Measurements from ENCODE around the gene HDAC9.

The HDAC9 gene

GRCh38 chr7:18508443-18509427, 13.2 kb downstream of the HDAC9 start:
- no peaks in the 10 kb centered on the region for H3K9me3 Mint-ChIP-seq
- H3K27me3 Mint-ChIP-seq = no peaks in the 10 kb centered on the region
- no peak for DNase-seq
- peak overlapping the region in 1 of 2 donors; percentile 22 for H3K4me3 Mint-ChIP-seq
- H3K27ac Mint-ChIP-seq = peak overlapping the region in 1 of 2 donors; percentile 77
- ATAC-seq = no peak
- H3K4me1 Mint-ChIP-seq = no peaks in the 10 kb centered on the region

- Mint-ChIP-seq H3K27ac (no peak overlapping the region), H3K9me3 (no peaks in the 10 kb centered on the region), H3K4me1 (no peaks in the 10 kb centered on the region), H3K27me3 (no peaks in the 10 kb centered on the region), H3K4me3 (no peak overlapping the region)
- ATAC-seq = no peak
- DNase-seq = no peak
These were observed 13.9 kb downstream of the HDAC9 start for GRCh38 chr7:18509481-18509880.

DNA sequence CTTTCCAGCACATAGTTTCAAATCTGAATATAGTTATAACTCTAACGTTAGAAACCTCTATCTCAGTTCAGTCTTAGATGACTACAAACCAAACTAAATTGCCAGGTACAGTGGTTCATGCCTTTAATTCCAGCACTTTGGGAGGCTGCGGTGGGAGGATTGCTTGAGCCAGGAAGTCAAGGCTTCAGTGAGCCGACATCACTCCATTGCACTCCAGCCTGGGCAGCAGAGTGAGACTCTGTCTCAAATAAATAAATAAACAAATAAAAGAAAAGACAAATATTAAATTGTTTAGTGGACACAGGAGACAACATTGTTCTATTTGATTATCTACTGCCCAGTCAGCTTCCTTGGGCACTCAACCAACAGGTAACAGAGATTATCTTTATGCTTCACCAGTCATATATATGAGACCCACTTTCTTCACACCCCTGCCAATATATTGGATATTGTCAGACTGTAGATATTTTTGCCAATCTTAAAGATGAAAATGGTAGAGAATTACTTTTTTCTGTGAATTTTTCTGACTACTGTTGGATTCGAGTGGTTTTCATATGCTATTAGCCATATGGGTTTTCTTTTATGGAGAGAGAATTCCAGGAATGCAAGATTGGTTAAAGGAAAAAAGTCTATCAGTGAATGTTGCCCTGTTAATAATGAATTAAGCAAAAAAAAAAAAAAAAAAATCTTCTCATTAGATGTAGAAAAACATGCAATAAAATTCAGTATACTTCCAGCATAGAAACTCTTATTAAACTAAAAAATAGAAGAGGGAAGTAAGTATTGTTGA, 16.0 kb downstream of the HDAC9 start:
- Mint-ChIP-seq H3K4me3 (no peak overlapping the region), H3K4me1 (no peaks in the 10 kb centered on the region), H3K27ac (no peak overlapping the region), H3K9me3 (no peaks in the 10 kb centered on the region), H3K27me3 (no peaks in the 10 kb centered on the region)
- DNase-seq = no peak
- ATAC-seq = no peak

- no peak overlapping the region for H3K27ac Mint-ChIP-seq
- no peak overlapping the region for H3K4me3 Mint-ChIP-seq
- H3K27me3 Mint-ChIP-seq = no peaks in the 10 kb centered on the region
- H3K9me3 Mint-ChIP-seq = no peaks in the 10 kb centered on the region
- no peaks in the 10 kb centered on the region for H3K4me1 Mint-ChIP-seq
- ATAC-seq = no peak
- DNase-seq = no peak
These were observed 17.8 kb downstream of the HDAC9 start for GRCh38 chr7:18513343-18513742.

DNA sequence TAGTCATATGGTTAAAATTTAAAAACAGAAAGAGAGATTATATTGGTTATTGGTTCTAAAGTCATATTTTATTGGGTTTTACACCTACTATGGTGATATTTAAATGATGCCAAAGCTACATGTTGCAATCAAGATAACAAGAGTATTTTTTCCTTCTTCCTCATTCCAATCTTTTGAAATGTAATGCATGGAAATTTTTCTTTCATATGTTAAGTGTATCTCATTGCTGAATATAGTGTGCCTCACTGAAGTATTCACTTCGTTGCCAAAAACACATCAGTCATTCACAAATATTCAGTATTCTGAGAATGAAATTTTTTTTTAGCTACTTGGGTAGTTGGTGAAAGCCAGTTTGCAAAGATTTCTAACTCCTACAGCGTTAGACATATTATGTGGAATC, 19.5 kb downstream of the HDAC9 start:
- H3K4me3 Mint-ChIP-seq = no peak overlapping the region
- ATAC-seq (no peak), DNase-seq (no peak)
- H3K4me1 Mint-ChIP-seq = no peaks in the 10 kb centered on the region
- no peak overlapping the region for H3K27ac Mint-ChIP-seq
- no peaks in the 10 kb centered on the region for H3K9me3 Mint-ChIP-seq
- H3K27me3 Mint-ChIP-seq = no peaks in the 10 kb centered on the region

DNA sequence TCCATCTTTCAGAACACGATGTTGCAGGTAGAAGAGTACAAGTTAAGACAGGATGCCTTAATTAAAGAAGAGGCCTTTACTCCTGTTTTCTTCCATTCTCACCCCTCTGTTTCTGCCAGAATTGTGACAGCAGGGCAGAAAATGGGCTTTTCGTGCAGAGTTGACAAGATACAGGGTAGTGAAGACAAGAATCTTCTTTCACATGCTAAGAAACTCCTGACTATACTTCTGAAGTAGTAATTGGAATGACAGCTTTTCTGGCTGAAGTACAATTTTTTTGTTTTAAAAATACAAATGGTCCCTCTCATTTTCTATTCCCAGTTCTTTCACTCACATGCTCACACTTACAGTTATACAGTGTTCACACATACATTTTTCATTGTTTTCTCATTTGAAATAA, 22.1 kb downstream of the HDAC9 start:
- H3K4me1 Mint-ChIP-seq = no peaks in the 10 kb centered on the region
- no peak overlapping the region for H3K4me3 Mint-ChIP-seq
- no peaks in the 10 kb centered on the region for H3K9me3 Mint-ChIP-seq
- ATAC-seq (no peak), DNase-seq (no peak)
- no peaks in the 10 kb centered on the region for H3K27me3 Mint-ChIP-seq
- H3K27ac Mint-ChIP-seq = no peak overlapping the region

GRCh38 chr7:18518555-18518954, 23.0 kb downstream of the HDAC9 start:
- Mint-ChIP-seq H3K9me3 (no peaks in the 10 kb centered on the region), H3K4me1 (no peaks in the 10 kb centered on the region), H3K4me3 (no peak overlapping the region), H3K27ac (no peak overlapping the region), H3K27me3 (no peaks in the 10 kb centered on the region)
- no peak for DNase-seq
- ATAC-seq = no peak

DNA sequence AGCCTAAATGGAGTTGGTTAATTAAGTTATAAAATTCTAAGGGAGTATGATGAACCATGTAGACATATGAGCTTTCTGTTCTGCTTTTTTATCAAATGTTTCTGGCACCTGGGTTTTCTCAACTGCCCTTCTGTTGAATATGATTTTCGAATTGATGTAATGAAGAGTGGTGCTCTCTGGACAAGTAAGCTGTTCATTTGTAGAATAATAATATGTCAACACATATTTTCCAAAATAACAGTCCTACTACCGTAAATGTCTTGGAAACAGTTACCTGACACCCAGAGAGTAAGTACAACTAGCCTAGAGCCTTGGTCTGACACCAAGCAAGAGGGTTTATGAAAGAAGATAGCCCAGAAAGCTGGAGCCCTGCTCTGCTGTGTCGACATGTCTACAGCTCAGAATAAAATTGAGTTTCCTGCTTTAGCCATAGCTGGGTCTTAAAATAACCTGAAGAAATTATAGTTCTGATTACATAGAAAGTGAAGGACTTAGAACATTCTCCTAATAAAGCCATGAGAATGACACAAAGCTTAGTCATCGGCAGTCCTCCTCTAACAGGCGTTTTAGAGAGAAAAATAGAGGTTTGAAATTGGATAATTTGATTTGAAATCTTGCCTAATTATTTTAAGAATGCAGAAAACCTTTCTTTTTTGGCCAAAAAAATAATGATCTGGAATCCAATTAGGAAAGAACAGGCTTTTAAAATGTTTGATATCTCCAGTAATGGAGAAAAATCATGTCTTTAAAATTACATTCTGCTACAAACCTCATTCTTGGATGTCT, 25.1 kb downstream of the HDAC9 start:
- H3K27me3 Mint-ChIP-seq = no peaks in the 10 kb centered on the region
- no peaks in the 10 kb centered on the region for H3K4me1 Mint-ChIP-seq
- H3K9me3 Mint-ChIP-seq = no peaks in the 10 kb centered on the region
- no peak for ATAC-seq
- H3K27ac Mint-ChIP-seq = no peak overlapping the region
- no peak overlapping the region for H3K4me3 Mint-ChIP-seq
- DNase-seq = no peak

- Mint-ChIP-seq H3K27ac (no peak overlapping the region), H3K4me1 (no peaks in the 10 kb centered on the region), H3K4me3 (no peak overlapping the region), H3K27me3 (no peaks in the 10 kb centered on the region), H3K9me3 (no peaks in the 10 kb centered on the region)
- ATAC-seq (no peak), DNase-seq (no peak)
These were observed 25.7 kb downstream of the HDAC9 start for GRCh38 chr7:18521236-18521589.

DNA sequence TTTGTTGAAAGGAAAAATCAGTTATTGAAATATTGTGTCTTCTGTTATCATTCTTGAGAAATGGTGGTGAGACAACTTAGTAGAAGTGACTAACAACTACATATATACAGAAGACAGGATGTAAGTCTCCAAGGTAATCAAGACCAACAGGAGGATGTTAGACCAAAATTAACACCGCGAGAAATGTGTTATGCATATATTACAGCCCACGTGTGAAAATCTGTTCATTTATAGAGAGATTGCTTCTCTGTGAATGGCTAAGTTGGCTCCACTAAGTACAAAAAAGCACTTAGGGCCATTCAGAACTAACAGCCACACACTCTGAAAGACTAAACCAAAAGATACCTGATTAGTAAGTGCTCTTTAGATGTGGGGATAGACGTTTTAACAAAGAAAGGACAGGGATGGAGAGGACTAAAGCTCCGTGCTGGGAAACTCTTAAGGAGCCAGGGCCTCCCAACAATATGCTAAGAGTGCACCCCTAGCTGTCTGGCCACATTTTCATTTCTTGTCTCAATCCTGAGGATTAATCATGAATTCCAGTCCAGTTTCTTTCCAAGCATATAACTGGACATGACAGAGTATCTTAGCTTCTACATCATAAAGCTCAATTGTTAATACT, 26.5 kb downstream of the HDAC9 start:
- Mint-ChIP-seq H3K27me3 (no peaks in the 10 kb centered on the region), H3K4me1 (no peaks in the 10 kb centered on the region), H3K9me3 (no peaks in the 10 kb centered on the region), H3K27ac (peak overlapping the region; percentile 55 to 56), H3K4me3 (no peak overlapping the region)
- ATAC-seq = peak; percentile 91
- no peak for DNase-seq

DNA sequence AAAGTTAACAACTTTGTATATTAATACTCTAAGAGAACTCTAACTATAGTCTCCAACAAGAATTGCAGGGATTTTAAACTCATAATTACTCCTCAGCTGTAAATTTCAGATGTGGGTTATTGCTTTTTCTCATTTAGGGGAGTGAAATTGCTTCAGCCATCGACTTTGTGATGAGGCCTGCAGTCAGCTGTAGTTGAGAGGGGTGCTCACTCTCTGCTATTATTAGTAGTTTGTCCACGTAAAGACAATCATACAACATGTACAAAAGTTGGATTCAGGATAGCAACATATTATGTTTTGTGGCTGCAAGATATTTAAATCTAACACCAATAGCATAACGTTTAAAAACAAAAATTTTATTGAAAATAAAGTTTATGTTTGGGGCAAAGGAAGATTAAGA, 28.7 kb downstream of the HDAC9 start:
- no peaks in the 10 kb centered on the region for H3K4me1 Mint-ChIP-seq
- H3K27ac Mint-ChIP-seq = no peak overlapping the region
- H3K9me3 Mint-ChIP-seq = no peaks in the 10 kb centered on the region
- ATAC-seq = no peak
- no peak overlapping the region for H3K4me3 Mint-ChIP-seq
- no peak for DNase-seq
- H3K27me3 Mint-ChIP-seq = no peaks in the 10 kb centered on the region

DNA sequence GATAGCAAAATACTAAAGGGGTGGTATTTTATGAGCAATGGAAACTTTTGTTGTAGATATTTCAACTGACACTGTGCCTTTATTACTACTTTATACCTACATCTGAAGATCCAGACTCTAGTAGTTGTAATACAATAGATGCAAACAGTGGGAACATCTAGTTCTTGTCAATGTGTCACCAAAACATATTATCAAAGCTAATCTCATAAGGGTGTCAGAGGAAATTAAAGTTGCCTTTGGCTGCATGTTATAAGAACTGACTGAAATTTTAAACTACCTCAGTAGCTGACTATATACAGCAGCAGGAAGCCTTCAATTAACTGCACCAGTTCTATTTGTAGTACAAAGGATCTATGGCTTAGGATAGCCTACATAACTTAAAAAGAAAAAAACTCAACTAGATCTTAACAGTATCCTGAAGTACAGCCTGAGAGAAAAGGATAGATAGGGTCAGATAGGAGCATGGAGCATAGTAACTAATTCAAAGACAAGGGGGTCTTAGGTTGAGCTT, 30.9 kb downstream of the HDAC9 start:
- Mint-ChIP-seq H3K4me1 (no peaks in the 10 kb centered on the region), H3K9me3 (no peaks in the 10 kb centered on the region), H3K27me3 (no peaks in the 10 kb centered on the region), H3K4me3 (no peak overlapping the region), H3K27ac (no peak overlapping the region)
- DNase-seq (no peak), ATAC-seq (no peak)

DNA sequence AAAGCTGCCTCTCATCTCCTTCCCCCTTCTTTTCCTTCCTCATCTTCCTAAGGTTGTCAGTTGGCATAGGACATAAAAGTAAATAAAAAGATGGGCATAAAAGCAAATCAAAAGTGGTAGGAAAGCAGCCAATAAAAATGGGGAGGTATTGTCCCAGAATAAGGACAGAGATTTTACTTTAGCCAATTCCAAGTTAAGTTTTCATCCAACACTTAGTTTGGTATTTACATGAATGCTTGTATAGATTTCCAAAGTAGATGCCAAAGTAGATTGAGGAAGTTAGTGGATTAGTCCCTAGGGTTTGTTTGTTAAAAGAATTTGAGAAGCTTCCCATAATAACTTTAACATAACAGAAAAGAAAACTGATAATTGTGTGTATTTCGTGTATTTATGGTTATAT, 33.7 kb downstream of the HDAC9 start:
- Mint-ChIP-seq H3K27me3 (no peaks in the 10 kb centered on the region), H3K27ac (no peak overlapping the region), H3K9me3 (no peaks in the 10 kb centered on the region), H3K4me3 (no peak overlapping the region), H3K4me1 (no peaks in the 10 kb centered on the region)
- no peak for DNase-seq
- ATAC-seq = no peak

DNA sequence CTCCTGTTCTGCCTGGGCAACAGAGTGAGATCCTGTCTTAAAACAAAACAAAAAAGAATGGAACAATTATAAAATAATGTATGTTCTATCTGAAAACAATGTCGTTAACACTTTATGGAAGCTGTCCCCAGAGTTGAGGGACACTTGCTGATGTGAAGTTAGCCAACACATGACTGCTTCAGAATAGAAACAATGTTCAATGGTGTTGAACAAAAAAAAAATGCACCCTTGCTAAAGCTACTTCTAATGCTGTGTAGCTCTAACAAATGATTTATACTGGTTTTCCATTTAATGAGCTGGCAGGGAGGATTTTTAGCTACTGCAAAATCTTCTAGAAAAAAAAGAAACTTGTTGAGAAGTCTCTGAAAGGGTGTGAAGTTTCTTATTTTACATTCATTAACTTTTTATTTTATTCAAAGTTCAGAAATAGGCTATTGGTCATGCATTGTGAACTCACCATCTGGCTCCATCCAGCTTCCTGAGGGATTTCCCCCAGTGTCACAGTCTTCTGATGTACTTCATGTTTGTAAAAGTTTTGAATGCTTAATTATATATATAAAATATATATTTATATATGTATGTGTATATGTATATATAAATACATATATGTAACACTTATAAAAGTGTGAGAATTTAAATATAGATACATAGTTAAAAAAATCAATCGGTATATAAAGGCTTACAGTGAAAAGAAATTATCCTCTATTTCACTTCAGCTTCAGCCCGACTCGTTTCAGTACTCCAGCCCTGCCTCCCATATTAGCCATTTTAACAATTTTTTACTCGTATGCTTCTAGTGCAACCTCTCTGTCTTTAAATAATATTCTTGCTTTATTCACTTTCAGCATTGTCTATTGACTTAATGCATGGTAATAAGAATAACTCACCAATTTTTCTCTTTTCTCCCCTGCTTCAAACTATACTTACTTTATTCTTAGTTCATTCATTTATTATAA, 35.0 kb downstream of the HDAC9 start:
- Mint-ChIP-seq H3K9me3 (no peaks in the 10 kb centered on the region), H3K27ac (no peak overlapping the region), H3K4me1 (no peaks in the 10 kb centered on the region), H3K4me3 (no peak overlapping the region), H3K27me3 (no peaks in the 10 kb centered on the region)
- DNase-seq (no peak), ATAC-seq (no peak)
